ENCODE measurements around the gene ZDHHC20. TPM values are rescaled to one million over a fixed set of nuclear protein-coding genes. Genes with fewer than 3 reads are reported as not detected.

ZDHHC20 gene
- total and polyA plus RNA-seq, 10 of the 15 experiments (the other 5 are each of a cell fraction or from before 2014, with no cell fraction given): 8.6 to 57.8 (median 41.7) TPM

GRCh38 chr13:21476893-21477472 lies 17.9 kb upstream of the ZDHHC20 start (continued):
- TF ChIP-seq, protein P1, sequence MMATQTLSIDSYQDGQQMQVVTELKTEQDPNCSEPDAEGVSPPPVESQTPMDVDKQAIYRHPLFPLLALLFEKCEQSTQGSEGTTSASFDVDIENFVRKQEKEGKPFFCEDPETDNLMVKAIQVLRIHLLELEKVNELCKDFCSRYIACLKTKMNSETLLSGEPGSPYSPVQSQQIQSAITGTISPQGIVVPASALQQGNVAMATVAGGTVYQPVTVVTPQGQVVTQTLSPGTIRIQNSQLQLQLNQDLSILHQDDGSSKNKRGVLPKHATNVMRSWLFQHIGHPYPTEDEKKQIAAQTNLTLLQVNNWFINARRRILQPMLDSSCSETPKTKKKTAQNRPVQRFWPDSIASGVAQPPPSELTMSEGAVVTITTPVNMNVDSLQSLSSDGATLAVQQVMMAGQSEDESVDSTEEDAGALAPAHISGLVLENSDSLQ (IDR thresholded peaks at IDR 0.05): no peak
- TF ChIP-seq ZNF274 (IDR thresholded peaks at IDR 0.05; ENCODE audit: insufficient read depth, insufficient read length) (no peak), ZNF622 (IDR thresholded peaks at IDR 0.05) (no peak), FOXK2 (IDR thresholded peaks at IDR 0.05) (no peak), SRF (IDR thresholded peaks at IDR 0.05; ENCODE audit: low read depth in 2 of 2, low read length in 2 of 2) (0 out of 4 replicates have a peak, but pooled peaks of 1 of the 2 experiments have one; percentile 5), RAD51 (IDR thresholded peaks at IDR 0.05) (no peak), POLR2AphosphoS5 (IDR thresholded peaks at IDR 0.05; ENCODE audit: low read length) (no peak), ATF7 (IDR thresholded peaks at IDR 0.05; ENCODE audit: low read depth) (no peak), MXI1 (IDR thresholded peaks at IDR 0.05; ENCODE audit: low read depth, low read length) (no peak), RFX5 (IDR thresholded peaks at IDR 0.05; ENCODE audit: low read depth, low read length) (no peak), POLR2AphosphoS2 (IDR thresholded peaks at IDR 0.05; ENCODE audit: low read depth, low read length) (no peak), SMAD5 (IDR thresholded peaks at IDR 0.05; ENCODE audit: low read depth) (no peak), ATF2 (IDR thresholded peaks at IDR 0.05; ENCODE audit: low read length) (no peak), RUNX3 (IDR thresholded peaks at IDR 0.05; ENCODE audit: low read length) (0 out of 2 replicates have a peak, but pooled peaks have one; percentile 29), HDGF (IDR thresholded peaks at IDR 0.05) (peak; percentile 57; the same call in 1 of the 2 replicates), NKRF (conservative IDR thresholded peaks at IDR 0.05) (no peak), ZBTB40 (IDR thresholded peaks at IDR 0.05; ENCODE audit: borderline replicate concordance) (no peak), IRF4 (IDR thresholded peaks at IDR 0.05; ENCODE audit: low read depth, low read length) (peak; percentile 63; the same call in 1 of the 2 replicates), EP300 (IDR thresholded peaks at IDR 0.05; ENCODE audit: borderline replicate concordance in 1 of 2, control insufficient read depth in 1 of 2, low read depth in 2 of 2, low read length in 2 of 2) (no peak), PBX3 (IDR thresholded peaks at IDR 0.05; ENCODE audit: insufficient replicate concordance, low read depth, low read length) (no peak)
